Renal pelvis (tissue), 4 donors: Measurements from ENCODE around the gene CYTH3. TPM values are rescaled to one million over a fixed set of nuclear protein-coding genes. Genes with fewer than 3 reads are reported as not detected.

Source experiments
- DNase-seq: peaks from one replicate; pipeline ENCODE4 v3.0.0-alpha.2; 2013
- polyA plus RNA-seq, 3 donors: library from polyadenylated mRNA; unstranded; fragments of 120-200 nt; gene quantifications; one replicate each; pipeline ENCODE4 v1.2.1, GENCODE V29; 2013; ENCODE audit not compliant: insufficient read length in 3 of 3

The CYTH3 gene
- polyA plus RNA-seq, 3 donors: 31.9 to 39.5 (median 35.6) TPM

DNA sequence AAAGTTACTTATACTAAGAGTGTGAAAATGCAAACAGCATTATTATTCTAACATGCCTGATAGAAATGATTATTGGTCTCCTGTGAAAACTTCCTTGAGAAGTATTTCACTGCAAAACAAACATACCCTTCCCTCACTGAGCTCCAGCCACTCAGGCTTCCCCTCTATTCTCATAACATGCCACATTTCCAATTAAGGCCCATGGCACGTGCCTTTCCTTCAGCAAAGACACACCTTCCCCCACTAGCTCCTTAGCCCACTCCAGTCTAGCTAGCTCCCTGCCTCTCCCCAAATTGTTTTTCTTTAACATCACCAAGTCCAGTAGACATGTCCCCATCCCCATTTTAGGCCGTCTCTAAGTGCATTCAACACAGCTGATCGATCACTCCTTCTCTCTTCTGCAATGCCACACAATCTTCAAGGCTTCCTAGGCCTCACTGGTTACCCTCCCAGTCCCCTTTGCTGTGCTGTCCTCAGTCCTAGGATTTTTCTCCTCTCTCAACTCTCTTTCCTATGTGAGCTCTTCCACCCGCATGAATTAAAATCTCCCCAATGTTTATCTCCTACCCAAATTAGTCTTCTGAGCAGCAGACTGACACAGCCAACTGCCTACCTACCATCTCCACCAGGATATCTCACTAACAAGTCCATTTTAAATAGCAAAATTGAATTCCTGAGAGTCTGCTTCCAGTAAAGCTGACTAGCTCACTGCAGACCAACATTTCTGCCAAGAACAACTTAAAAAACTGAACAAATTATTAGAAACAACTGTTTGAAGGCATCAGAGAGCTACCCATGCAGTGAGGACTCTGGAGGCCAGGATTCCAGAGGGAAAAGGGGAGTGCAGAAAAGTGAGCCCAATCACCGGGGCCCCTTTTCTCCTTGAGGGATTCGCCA lies 11.9 kb downstream of the CYTH3 start:
- DNase-seq: no peak

DNA sequence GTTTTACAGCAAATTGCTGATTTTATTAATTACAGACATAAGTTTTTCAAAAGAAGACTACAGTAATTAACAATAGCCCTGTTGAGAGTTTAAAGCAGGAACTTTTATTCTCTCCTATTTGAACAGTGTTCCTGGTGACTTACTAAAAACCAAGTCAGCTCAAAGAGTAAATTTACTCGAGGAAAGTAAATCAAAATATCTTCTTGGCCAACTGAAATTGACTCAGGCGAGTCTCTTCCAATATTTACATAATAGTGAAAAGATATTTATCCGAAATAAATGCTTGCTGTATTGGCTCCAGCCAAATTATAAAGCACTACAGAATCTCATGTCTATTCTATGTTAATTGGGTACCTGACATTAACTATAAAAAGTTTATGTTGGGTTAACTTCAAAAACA lies 13.2 kb downstream of the CYTH3 start:
- DNase-seq: no peak

GRCh38 chr7:6258440-6259182 lies 13.8 kb downstream of the CYTH3 start:
- DNase-seq: no peak

- DNase-seq: no peak
Observed at GRCh38 chr7:6257675-6258074, 14.7 kb downstream of the CYTH3 start.

- no peak for DNase-seq
Observed at GRCh38 chr7:6256677-6257535, 15.5 kb downstream of the CYTH3 start.

DNA sequence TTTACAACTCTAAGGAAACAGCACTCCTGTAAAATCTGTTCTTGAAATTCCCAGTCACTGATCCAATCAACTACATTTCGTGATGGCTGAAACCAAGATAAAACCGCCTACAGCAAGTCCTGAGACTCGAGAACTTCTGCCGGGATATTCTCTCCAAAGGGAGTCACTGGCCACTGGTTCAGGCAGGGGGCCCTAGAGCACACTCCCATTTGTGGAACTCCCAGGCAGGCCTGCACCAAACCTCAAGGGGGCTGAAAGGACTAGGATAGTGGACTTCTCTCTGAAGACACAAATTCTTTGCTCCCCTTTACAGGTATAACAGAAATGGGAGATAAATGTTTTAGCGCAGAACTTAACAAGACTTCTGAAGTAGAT lies 16.3 kb downstream of the CYTH3 start:
- DNase-seq: no peak

- no peak for DNase-seq
Observed at GRCh38 chr7:6254866-6255265, 17.6 kb downstream of the CYTH3 start.

GRCh38 chr7:6252748-6253147 lies 19.7 kb downstream of the CYTH3 start:
- DNase-seq: no peak

GRCh38 chr7:6252341-6252746 lies 20.1 kb downstream of the CYTH3 start:
- DNase-seq: no peak

DNA sequence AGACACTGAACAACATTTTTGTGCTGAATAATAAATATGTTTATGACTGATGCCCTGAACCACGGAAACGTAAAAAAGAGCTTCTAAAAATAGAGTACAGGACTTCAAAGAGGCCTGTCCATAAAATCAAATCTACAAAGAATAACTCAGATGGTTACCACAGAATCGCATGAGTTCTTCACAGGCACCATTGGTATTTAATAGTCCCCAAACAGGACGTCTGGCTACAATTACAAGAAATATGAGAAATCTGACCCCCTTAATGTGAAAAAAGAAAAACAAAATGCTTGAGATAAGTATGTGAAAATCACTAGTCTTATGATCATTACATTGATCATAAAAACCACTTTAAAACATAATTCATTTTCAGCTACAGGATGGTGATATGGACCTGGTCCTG lies 20.8 kb downstream of the CYTH3 start:
- DNase-seq: no peak

- DNase-seq: no peak
Observed at GRCh38 chr7:6250364-6250833, 22.0 kb downstream of the CYTH3 start.

- DNase-seq: no peak
Observed at GRCh38 chr7:6249043-6249442, 23.4 kb downstream of the CYTH3 start.

GRCh38 chr7:6248581-6248980 lies 23.8 kb downstream of the CYTH3 start:
- DNase-seq: no peak

GRCh38 chr7:6246251-6246917 lies 26.0 kb downstream of the CYTH3 start:
- no peak for DNase-seq

DNA sequence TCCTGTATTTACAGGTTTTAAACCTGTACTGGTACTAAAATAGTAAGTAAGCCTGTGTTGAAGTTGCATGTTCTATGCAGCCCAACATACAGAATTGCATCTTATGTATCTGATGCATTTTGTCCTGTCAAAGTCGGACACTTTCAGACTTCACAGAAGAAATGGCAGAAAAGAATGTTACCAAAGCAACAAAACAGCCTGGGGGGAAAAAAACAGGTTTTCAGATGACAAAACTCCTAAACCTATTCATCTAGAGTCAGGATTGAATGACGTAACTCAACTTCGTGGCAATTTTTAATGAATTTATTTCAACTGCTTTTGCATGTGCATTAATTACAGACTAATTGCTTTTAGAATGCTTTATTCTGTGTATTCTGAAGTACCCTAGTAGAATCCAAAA lies 28.4 kb downstream of the CYTH3 start:
- DNase-seq: no peak

- no peak for DNase-seq
Observed at GRCh38 chr7:6243168-6243567, 29.3 kb downstream of the CYTH3 start.

DNA sequence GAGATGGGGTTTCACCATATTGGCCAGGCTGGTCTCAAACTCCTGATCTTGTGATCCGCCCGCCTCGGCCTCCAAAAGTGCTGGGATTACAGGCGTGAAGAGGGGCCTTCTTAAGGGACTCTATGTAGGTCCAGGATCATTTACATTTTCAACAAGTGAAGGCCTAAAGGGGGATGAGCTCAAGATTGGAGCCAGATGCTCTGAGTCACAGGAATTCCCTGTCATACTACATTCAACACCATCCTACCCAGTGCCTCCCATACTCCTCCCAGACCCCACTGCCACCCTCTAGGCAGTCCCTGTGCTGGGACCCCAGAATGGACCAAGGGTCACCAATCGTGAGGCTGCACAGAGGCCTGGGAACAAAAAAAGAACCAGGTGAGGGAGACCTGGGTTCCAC lies 29.9 kb downstream of the CYTH3 start:
- no peak for DNase-seq

DNA sequence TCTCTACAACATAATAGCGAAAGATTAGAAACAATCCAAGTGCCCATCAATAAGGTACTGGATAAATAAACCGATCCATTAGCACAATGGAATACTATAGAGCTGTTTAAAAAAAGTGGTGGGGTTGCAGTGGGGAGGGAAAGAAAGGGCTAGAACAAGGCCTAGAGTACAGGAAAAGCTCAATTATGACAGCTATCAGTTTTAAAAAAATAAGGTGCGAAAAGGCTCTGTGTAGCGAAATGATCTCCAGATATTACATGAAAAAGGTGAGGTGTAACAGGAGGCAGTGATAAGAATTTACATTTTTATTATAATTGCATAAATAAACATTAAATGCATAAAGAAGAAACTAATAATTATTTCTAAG lies 30.8 kb downstream of the CYTH3 start:
- DNase-seq: no peak

DNA sequence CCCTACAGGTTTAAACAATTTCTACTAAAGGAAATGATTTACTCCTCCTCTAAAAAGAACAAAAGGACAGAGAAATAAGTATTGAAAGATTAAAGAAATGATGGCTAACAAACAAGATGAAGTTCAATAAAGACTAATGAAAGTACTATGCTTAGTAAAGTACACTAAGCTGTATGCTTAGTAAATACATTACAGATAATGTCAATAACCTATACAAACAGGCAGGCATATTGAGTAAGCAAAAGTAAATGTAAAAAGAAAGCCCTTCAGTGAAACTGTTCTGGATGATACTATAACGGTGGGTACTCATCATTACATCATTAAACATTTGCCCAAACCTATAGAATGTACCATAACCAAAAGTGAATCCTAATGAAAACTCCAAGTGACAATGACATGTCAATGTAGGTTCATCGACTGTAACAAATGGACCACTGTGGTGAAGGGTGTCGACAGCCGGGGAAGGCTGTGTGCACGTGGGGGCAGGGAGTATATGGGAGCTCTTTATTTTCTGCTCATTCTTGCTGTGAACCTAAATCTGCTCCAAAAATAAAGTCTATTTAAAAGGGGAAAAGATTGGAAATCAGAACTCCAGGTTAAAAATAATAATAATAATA lies 34.0 kb downstream of the CYTH3 start:
- no peak for DNase-seq

DNA sequence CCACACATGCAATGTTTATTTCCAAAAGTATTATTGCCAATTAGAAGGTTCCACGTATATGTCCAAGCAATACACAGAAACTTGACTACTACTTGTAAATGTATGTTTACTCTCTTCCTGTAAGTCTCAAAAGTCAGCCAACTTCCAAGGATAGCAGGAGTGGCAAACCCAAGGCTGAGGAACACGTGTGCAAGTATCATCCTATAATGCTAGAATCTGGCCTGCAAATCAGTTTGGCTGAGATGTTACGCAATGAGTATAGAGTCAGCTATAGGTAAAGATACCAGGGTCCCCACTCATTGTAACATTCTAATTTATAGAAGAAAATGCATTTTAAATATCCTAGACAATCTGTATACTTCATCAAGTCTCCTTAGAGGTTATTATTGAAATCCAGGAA lies 34.7 kb downstream of the CYTH3 start:
- no peak for DNase-seq

DNA sequence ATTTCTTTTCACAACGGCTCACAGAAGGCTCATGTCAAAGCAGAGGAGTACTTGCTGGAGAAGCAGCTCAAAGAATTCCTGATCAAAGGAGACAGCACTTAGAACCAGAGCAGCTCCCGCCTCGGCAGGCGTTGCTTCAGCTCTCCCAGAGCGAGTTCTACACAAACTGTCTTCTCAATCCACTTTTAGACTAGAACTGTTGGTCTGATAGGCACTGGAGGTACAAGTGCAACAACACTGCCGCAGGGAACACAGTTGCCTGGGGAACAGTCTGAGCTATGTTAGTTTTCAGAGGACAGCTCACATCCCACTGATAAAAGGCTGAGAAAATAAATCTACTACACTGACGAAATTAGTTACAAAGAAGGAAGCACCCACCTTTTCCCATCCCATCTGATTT lies 35.4 kb downstream of the CYTH3 start:
- no peak for DNase-seq
